Neural progenitor cell (in vitro differentiated cells): ENCODE results near the gene ITGB8.

Experiments
- CTCF ChIP-seq: fragments of 200-600 bp; sonication (generic); IDR thresholded peaks from 2 replicates; pipeline ENCODE4 v1.5.1; 2017; ENCODE audit warnings: antibody characterized with exemption, mild to moderate bottlenecking
- EZH2 ChIP-seq: fragments of 200-600 bp; sonication (generic); IDR thresholded peaks from 2 replicates; pipeline ENCODE4 v1.6.1; 2017; ENCODE audit warnings: antibody characterized with exemption, mild to moderate bottlenecking, moderate library complexity
- EZH2phosphoT487 ChIP-seq: fragments of 200-600 bp; sonication (generic); IDR thresholded peaks from 2 replicates; pipeline ENCODE4 v1.6.1; 2017; ENCODE audit warnings: antibody characterized with exemption

GRCh38 chr7:20358762-20359282 lies 28.1 kb downstream of the ITGB8 start:
- no peak for TF ChIP-seq CTCF
- TF ChIP-seq EZH2, result no peak
- TF ChIP-seq EZH2phosphoT487, result no peak
